ENCODE measurements around the gene DUT.

- TF ChIP-seq CTCF (conservative IDR thresholded peaks at IDR 0.05), result peak; percentile 79
- TF ChIP-seq EZH2 (IDR thresholded peaks at IDR 0.05; ENCODE audit: low read depth), result no peak
Observed at GRCh38 chr15:48352474-48353072, 21.3 kb downstream of the DUT start.
